Prostate gland (tissue), 2 donors: ENCODE results near the gene GRK4. TPM values are rescaled to one million over a fixed set of nuclear protein-coding genes. Genes with fewer than 3 reads are reported as not detected.

Experiments used
- DNase-seq: peaks from one replicate; pipeline ENCODE4 v3.0.0-alpha.2; 2019; ENCODE audit warnings: low spot score
- H3K27ac ChIP-seq, 2 donors: fragments of 200-600 bp; sonication (generic); 2 replicates each; pipeline ENCODE4 v1.5.1; 2017 to 2019
- H3K27me3 ChIP-seq: fragments of 200-600 bp; sonication (generic); replicated peaks from 2 replicates; pipeline ENCODE4 v1.5.1; 2019; ENCODE audit not compliant: insufficient read depth
- H3K36me3 ChIP-seq, 2 donors: fragments of 200-600 bp; sonication (generic); 1 replicate in 1 of 2; 2 replicates in 1 of 2; pipeline versions ENCODE4 v1.5.1 to v1.8.1; 2017 to 2019
- H3K4me1 ChIP-seq: fragments of 200-600 bp; sonication (generic); replicated peaks from 2 replicates; pipeline ENCODE4 v1.5.1; 2019
- H3K4me3 ChIP-seq, 2 donors: fragments of 200-600 bp; sonication (generic); 2 replicates each; pipeline ENCODE4 v1.5.1; 2017 to 2019
- H3K9me3 ChIP-seq: fragments of 200-600 bp; sonication (generic); 2 replicates; pipeline ENCODE4 v1.5.1; 2017
- POLR2A ChIP-seq: fragments of 450-650 bp; IDR thresholded peaks from one replicate; pipeline ENCODE4 v1.6.1; 2016; ENCODE audit warnings: antibody characterized with exemption, mild to moderate bottlenecking
- POLR2AphosphoS5 ChIP-seq: sonication (generic); formaldehyde crosslinking; IDR thresholded peaks from one replicate; pipeline ENCODE4 v1.6.1; 2017; ENCODE audit warnings: antibody characterized with exemption
- WGBS: methylation state at CpG from one replicate; pipeline ENCODE4 v1.1.5; 2018; 5-methylcytosine and 5-hydroxymethylcytosine counted together
- intact Hi-C: fragments of 100-400 bp; cut with DNase I; formaldehyde crosslinking; loops from one replicate; pipeline ENCODE4 v1.14.2; 2022
- total RNA-seq, 2 donors: library from RNA; depleted of rRNA; stranded (reverse); fragments of >200 nt; gene quantifications; one replicate each; pipeline ENCODE4 v1.1.0, GENCODE V29; 2016
- TF ChIP-seq, protein P1 (sequence below), 4 experiments: fragments of 200-600 bp in 2 of 4; fragments of 450-650 bp in 2 of 4; sonication (generic) in 2 of 4; IDR thresholded peaks; 1 replicate in 3 of 4; 2 replicates in 1 of 4; pipeline ENCODE4 v1.5.1; 2016 to 2019; ENCODE audit warnings: antibody characterized with exemption in 4 of 4, mild to moderate bottlenecking in 2 of 4, moderate library complexity in 2 of 4

Gene GRK4
- total RNA-seq, 2 donors from 2014 or later = 3.4 to 18.9 TPM

DNA sequence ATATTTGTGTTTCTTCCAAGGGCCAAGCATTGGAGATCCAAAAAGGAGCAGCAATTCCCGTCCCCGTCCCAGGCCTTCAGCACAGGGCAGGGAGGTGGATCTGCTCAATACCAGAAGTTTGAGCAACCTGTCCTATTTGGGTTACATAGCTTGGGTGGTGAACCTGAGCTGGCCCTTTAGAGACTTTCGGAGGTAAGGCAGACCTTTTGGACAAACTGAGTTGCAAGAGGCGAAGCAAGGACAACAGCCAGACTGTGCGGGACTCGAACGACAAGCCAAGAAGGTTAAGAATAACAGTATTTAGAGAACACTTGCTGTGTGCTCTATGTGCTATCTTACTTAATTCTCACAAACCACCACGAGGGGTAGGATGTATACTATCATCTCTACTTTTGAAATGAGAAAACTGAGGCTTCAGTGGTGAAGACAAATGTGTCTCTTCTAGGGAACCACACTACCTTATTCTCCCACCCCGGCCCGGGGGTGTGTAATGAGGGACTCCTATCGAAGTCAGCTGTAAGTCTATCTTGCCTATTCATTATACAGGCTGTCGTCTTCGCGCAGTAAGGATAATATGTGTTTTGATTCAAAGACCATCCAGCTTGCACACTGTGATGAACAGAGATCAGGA, 1.4 kb upstream of the GRK4 start:
- Histone ChIP-seq H3K27me3 (no peaks in the 10 kb centered on the region), H3K4me1 (no peaks in the 10 kb centered on the region), H3K36me3 (peaks cover 0 to 3% of the 10 kb centered on the region in 2 donors), H3K9me3 (no peaks in the 10 kb centered on the region), H3K4me3 (peak overlapping the region; percentile 97), H3K27ac (no peak overlapping the region)
- intact Hi-C loops = loop anchor here (5.0 kb wide), 2 partner anchors 200 to 545 kb away; partner anchors contain the start of genes CFAP99 and ZFYVE28
- no peak for DNase-seq
- TF ChIP-seq, protein P1, sequence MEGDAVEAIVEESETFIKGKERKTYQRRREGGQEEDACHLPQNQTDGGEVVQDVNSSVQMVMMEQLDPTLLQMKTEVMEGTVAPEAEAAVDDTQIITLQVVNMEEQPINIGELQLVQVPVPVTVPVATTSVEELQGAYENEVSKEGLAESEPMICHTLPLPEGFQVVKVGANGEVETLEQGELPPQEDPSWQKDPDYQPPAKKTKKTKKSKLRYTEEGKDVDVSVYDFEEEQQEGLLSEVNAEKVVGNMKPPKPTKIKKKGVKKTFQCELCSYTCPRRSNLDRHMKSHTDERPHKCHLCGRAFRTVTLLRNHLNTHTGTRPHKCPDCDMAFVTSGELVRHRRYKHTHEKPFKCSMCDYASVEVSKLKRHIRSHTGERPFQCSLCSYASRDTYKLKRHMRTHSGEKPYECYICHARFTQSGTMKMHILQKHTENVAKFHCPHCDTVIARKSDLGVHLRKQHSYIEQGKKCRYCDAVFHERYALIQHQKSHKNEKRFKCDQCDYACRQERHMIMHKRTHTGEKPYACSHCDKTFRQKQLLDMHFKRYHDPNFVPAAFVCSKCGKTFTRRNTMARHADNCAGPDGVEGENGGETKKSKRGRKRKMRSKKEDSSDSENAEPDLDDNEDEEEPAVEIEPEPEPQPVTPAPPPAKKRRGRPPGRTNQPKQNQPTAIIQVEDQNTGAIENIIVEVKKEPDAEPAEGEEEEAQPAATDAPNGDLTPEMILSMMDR (IDR thresholded peaks at IDR 0.05) = no peak
- no peak for TF ChIP-seq POLR2AphosphoS5
- WGBS = 48% methylated on average over 14 of the region's 14 CpGs

DNA sequence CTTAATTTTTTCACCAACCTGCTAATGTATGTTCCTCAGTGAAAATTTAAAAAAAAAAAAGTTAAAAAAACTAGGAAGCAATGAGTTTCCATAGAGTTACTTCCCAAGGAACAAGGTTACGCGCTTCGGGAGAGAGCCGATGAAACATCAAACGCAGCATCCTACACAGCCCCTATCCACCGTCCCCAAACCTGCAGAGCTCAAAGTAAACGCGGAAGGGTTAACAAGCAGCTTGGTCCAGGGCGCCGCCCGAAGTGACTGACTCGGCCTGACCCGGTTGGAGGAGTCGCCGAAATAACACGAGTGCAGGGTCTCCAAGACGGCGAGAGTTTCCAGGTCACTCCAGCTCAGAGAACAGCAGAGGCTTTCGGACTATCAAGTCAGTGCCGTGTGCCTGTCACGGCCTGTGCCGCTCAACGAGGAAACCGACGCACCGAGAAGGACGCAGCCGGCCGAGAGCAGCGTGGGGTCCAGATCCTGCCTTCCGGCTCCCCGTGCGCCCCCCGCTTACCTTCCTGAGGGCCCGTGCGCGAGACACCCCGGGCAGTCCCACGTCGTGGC, 677 bp upstream of the GRK4 start:
- TF ChIP-seq POLR2A = no peak
- TF ChIP-seq POLR2AphosphoS5 = no peak
- TF ChIP-seq, protein P1 (IDR thresholded peaks at IDR 0.05) = no peak
- Histone ChIP-seq H3K27ac (peak overlapping the region; percentile 71 to 72), H3K27me3 (no peaks in the 10 kb centered on the region), H3K4me1 (no peaks in the 10 kb centered on the region), H3K9me3 (no peaks in the 10 kb centered on the region), H3K36me3 (no peaks in the 10 kb centered on the region), H3K4me3 (peak overlapping the region; percentile 97)
- intact Hi-C loops = loop anchor here (5.0 kb wide), 2 partner anchors 200 to 545 kb away; partner anchors contain the start of genes CFAP99 and ZFYVE28
- no peak for DNase-seq
- under 1% methylated on average over 40 of the region's 40 CpGs for WGBS

DNA sequence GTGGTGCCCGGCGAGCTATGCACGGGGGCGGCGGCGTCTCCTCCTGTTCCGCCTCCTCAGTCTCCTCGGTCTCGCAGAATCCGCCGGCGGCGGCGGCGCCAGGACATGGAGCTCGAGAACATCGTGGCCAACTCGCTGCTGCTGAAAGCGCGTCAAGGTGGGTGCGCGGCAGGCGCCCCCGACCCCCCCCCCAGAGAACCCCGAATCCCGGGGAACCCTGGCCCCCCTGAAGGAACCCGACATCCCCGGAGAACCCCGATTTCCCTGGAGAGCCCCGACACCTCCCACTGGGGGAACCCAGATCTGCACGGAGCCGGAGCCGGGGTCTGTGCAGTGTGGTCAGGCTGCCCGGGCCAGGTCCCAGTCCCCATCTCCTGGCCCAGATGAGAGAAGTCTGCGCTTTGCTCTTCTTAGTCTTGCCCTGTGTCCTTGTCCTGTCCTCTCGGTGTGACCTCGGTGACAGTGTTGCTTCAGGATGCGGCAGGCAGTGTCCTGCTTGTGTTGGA, 648 bp downstream of the GRK4 start:
- TF ChIP-seq, protein P1 (IDR thresholded peaks at IDR 0.05) = no peak
- TF ChIP-seq POLR2AphosphoS5 = no peak
- no peak for TF ChIP-seq POLR2A
- Histone ChIP-seq H3K4me1 (no peaks in the 10 kb centered on the region), H3K4me3 (peak overlapping the region; percentile 97), H3K27me3 (no peaks in the 10 kb centered on the region), H3K9me3 (no peaks in the 10 kb centered on the region), H3K27ac (peak overlapping the region; percentile 71 to 72), H3K36me3 (no peaks in the 10 kb centered on the region)
- 1% methylated on average over 9 of the region's 38 CpGs for WGBS
- no peak for DNase-seq
- intact Hi-C loops = loop anchor here (5.0 kb wide), 2 partner anchors 202 to 547 kb away; partner anchors contain the start of genes CFAP99 and ZFYVE28

DNA sequence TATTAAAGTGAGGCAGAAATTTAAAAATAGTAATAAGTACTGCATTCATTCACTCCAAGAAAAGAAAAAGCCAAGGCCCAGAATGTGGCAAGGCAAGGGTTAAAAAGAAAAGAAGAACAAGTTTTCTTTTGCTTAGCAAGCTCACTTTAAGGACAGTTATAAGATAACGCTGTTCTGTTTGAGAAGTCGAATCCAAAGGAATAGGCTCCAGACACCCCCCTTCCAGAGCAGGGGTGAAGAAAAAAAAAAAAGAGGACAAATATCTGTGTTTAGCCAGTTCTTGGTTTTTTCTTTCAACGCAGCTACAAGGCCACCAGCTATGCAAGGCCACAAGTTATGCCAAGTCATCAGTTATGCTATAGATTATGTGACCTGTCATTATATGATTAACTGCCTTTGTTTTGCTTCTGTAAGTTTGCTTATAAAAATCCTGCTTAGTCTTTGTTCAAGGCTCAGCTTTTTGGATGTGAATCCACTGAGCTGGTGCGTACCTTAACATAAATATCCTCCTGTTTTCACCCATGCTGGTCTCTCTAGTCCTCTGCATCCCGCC, 1.4 kb downstream of the GRK4 start:
- Histone ChIP-seq H3K27me3 (no peaks in the 10 kb centered on the region), H3K4me3 (no peak overlapping the region), H3K36me3 (no peaks in the 10 kb centered on the region), H3K9me3 (no peaks in the 10 kb centered on the region), H3K4me1 (no peaks in the 10 kb centered on the region), H3K27ac (no peak overlapping the region)
- intact Hi-C loops = loop anchor here (5.0 kb wide), 2 partner anchors 202 to 547 kb away; partner anchors contain the start of genes CFAP99 and ZFYVE28
- WGBS = 58% methylated on average over 5 of the region's 5 CpGs
- no peak for DNase-seq
- no peak for TF ChIP-seq POLR2AphosphoS5
- no peak for TF ChIP-seq POLR2A
- TF ChIP-seq, protein P1 (IDR thresholded peaks at IDR 0.05) = no peak
